HG03460 (cell line): ENCODE results near the gene GOLGA1.

Experiments used
- ATAC-seq: cut with Tn5 transposase; IDR thresholded peaks from one replicate; pipeline ENCODE4 v1.9.1; 2021; ENCODE audit not compliant: unreplicated experiment

Gene GOLGA1

DNA sequence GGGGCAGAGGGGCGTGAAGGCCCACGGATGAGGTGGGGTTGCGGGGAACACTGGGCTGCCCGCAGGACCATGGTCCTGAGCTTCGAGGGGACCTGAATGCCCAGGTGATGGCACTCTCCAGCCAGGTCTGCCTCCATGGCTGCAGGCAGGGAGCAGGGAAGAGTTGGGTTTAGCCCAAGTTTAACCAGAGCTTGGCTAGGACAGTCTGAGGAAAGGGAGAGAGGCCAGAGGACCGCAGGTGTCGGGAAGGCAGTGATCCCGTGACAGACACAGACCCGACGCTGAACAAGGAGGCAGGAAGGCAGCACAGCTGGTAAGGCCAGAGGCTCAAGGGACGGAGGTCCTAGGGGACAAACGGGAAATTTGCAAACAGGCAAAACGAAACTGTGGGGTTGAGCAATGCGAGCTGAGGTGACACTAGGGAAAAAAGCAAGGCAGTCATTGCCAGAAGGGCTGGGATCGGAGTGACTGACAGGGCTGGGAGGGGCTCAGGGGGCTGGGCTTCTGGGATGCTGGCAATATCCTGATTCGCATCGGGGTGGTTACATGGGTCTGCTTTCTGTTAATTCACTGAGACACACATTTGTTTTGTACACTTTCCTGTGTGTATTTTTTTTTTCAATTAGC is 53.9 kb downstream of the GOLGA1 start:
- ATAC-seq: no peak

DNA sequence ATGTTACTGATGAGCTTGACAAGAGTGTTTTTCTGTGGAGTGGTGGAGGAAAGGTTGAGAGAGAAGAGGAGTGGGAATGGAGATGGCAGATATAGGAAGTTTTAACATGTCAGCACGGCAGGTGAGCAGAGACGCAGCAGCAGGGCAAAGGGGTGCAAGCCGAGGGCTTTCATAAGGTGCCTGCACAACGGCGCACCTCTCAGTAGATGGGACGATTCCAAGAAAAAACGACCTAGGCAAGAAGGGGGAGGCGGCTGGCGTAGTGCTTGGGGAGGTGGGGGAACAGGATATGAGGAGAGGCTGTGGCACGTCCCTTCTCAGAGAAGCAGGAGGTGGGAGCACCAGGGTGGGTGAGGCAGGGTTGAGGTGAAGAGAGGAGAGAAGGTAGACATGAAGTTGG is 54.4 kb downstream of the GOLGA1 start:
- ATAC-seq: no peak

DNA sequence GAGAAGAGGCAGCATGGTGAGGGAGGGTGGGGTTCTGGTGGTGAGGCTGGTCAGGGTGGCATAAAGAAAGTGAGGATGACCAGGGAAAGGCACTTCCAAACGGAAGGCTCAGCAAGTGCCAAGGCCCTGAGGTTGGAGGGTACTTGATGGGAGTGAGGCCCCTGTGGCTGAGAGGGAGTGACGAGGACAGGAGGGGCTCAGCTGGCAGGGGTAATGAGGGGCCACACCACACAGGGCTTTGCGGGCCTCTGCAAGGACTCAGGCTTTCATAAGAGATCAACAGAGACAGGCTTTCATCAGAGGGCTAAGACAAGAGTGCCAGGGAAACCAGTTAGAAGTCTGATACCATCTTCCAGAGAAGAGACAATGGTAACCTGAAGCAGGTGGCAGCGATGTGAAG is 55.3 kb downstream of the GOLGA1 start:
- ATAC-seq: no peak

DNA sequence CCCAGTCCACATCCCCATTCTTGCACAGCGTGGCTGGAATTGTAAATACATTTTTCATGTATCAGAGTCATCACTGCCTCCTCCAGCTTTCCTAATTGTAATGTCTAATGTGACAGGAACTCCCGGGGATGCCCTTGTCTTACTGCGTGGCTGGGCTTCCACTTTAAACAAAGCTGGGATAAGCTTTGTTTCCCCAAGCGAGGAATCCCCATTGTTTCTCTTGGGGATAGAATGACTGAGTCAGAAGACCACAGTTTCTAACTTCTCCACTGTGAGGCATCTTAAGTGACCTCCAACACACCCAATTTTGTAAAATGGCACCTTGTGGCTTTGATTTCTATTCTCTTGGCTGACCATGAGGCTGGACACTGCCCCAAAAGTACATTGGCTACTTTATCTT is 56.5 kb downstream of the GOLGA1 start:
- ATAC-seq: no peak

DNA sequence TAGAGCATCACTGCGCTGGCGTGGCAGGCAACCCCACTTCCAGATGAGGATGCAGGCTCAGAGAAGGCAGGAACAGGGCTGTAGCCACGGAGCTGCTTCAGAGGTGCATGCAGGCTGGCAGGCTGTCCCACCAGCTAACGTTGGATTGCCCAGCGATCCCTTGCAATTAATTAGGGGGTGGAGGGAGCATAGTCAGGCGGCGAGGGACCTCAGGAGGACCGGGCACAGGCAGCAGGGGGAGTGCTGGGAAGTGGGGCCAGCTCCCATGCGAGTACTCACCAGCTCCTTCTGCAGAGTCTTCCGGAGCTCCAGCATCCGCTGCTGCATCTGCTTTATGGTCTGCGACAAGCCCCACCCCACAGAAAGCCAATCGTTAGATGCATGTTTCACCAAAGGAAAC is 58.7 kb downstream of the GOLGA1 start:
- ATAC-seq: no peak

DNA sequence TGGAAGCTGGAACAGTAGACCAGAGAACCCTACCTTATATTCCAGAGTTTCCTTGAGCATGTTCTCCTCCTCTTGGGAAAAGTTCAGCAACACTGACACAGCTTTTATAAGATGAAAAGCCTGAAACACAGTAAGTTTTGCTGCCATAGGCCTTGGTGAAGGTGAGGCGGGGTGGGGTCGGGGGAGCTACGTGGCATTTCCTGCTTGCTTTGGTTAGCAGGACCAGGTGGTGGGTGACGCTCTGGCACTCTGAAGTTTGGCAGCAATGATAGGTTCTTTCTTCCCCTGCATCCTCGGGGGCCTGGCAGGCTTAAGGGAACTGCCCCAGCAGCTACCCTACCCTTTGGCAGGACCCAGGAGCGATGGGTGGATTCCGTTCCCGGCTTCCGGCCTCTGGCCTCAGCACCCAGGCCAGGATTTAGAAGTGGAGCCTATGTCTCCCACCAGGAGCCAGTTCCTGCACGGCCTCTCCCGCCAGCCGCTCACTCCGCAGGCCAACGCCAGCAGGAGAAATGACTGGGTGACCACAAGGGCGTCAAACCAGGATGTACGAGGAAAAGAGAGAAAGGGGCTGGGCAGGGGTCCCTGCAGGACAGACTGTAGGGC is 59.6 kb downstream of the GOLGA1 start:
- no peak for ATAC-seq

DNA sequence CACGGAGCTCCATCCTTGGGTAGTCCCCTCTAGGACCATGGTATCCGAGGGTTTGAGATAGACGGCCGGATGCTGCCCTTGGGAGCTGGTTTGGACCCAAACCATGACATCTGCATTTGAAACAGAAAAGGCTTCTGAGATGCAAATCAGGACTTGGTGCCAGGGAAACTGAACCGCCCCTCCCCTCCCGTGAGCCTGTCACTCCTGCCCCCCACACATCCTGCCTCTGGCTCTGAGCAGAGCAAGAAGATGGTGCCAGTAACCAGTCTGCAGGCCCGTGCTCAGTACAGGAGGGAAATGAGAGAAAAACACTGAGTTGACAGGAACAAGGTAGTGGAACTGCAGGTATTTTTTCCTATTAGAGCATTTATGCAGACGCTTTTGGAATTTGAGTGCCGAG is 60.4 kb downstream of the GOLGA1 start:
- no peak for ATAC-seq

DNA sequence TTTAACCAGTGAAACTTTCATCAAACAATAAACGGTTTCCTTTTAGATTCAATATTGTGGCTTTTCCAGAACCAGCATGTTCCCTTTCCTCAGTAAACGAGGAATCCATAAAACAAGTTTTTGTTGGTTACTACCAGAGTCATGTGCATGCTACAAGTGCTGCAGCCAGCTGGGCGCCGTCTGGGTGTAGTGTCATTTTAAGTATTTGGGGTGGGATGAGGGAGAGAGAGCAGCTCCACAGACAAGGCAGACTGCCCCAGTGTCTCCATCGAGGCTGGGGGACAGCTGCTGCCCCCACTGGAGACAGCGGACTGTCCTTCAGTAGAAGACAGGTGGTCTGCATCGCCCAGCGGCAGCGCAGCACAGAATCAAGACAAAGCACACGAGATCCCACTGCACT is 61.7 kb downstream of the GOLGA1 start:
- ATAC-seq: no peak

DNA sequence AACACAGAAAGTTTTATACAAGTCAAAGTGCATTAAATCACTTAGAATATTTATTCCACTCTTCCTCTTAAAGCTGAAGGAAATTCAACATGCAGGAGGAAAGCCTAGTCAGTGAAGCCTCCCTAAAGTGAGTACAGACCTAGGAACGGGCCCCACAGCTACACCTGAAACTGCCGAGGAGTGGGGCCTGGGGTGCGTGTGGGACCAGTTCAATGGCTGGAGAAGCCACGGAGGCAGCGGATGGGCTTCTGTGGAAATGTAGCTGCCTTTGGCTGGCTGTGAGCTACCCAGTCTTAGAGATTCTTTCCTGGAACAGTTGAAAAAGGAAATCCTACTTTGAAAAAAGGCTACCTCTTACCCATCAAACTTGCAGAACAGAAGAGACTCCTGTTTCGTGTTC is 62.4 kb downstream of the GOLGA1 start:
- ATAC-seq: no peak

DNA sequence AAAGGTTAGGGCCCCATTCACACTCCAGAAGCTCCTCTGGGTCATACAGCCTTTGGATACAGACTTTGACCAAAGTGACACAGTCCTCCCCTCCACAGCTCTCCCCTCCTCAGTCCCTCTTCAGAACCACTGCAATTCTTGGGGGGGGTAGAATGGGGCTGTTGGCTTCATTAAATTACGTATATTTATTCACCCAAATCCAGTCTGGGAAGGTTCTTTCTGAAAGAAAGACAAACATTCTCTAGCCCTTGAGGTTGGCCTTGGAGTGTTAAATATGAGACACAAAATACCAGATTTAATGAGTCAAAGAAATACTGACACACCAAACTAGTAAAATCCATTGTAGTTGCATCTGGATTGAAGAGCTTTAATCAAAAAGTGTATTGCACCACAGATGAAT is 62.9 kb downstream of the GOLGA1 start:
- no peak for ATAC-seq

DNA sequence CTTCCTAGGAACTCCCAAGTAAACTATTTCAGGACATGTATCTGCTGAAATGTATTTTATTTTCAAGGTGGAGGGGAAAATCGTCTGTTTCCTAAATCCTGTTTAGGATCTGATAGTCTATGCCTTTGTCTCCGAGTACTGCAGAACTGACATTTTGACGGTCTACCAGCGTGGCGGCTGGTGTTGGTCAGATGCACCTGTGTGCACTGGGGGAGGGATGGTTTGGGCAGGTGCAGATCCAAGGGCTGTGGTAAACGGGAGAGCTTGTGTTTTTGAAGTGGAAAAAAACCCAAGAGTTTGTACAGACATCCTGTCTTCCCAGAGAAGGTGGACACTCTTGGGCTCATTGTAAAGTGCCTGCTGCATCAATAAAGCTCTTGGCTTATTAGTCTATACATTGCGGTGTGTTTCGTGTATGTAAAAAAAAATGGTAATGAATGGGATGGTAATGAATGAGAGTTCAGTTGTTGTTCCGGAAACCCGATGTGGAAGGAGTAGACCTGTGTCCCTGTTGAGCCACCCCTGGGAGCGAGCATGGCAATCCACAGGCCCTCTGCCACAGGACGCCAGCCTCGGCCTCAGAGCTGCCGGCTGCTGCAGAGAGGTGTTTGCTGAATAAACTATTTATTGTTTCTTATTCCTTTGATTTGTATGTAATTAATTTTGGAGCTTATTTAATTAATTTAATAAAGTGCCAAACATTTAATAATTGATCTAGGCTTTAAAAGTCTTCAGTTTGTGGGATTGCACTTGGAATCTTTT is 63.7 kb downstream of the GOLGA1 start:
- ATAC-seq: no peak

DNA sequence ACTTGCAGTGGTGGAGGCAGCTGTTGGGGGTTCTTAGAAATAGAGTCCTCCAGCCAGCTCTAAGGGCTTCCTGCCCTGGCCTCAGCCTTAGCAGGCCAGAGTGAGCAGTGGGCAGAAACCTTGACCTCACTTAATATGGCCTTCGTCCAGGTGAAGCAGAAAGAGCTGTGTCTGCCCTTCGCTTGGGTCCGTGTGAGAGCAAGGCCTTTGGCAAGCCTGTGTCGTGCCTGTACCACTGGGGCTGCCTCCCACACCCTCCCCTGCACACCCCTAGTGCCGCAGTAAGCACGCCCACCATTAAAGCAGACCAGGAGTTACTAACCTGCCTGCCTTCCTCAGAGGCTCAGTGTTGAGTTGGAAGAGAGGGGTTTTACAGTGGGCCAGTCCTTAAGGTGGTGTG is 65.4 kb downstream of the GOLGA1 start:
- ATAC-seq: no peak

DNA sequence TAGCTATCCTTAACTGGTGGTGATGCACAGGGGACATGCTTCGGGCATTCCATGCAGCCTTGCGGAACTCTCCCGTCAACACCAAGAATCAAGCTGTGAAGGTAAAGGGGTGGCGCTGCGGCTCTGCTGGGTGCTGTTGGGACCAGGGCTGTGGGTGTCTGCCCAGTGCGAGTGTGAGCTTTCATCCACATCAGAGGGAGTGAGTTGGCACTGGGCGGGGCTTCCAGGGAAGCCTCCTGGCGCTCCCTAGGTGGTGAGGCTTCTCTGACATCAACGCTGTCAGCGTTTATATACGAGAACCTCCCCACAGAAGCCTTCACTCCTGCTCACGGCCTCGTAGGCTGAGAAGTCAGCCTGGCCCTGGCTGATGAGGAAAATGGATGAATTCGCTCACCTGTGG is 67.2 kb downstream of the GOLGA1 start:
- ATAC-seq: no peak

DNA sequence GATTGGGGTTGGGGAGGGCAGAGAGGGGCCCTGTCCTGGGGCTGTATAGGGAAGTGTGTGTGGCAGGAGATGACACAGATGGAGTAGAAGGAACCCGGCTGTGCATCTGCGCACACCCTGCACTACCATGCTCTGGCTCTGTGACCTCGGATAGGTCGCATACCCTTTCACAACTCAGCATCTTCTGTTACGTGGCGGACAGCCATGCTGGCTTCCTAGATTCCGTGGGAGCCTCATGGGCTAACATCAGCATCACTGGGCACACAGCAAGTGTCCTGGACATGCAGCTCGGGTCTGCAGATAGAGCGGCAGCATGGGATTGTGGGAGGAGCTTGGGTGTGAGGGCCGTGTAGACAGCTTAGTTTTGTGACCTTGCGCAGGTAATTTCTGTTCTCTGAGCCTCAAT is 69.7 kb downstream of the GOLGA1 start:
- no peak for ATAC-seq

DNA sequence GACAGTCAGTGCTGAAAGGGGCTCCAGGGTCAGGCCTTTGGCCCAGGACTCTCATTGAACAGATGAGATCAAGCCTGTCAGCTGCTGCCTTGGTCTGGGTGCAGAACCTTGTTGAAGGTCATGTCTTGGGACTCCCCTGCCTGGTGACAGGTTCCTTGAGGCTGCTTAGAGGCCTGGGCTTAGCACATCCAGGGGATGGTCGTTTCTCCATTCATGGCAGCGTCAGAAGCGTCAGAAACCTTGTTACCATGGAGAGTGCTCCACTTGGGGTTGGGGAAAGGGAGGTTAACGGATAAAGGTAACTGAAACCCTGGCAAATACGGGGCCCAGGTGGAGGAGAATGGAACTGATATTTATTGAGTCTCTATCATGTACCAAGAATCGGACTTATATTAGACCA is 70.2 kb downstream of the GOLGA1 start:
- ATAC-seq: no peak

DNA sequence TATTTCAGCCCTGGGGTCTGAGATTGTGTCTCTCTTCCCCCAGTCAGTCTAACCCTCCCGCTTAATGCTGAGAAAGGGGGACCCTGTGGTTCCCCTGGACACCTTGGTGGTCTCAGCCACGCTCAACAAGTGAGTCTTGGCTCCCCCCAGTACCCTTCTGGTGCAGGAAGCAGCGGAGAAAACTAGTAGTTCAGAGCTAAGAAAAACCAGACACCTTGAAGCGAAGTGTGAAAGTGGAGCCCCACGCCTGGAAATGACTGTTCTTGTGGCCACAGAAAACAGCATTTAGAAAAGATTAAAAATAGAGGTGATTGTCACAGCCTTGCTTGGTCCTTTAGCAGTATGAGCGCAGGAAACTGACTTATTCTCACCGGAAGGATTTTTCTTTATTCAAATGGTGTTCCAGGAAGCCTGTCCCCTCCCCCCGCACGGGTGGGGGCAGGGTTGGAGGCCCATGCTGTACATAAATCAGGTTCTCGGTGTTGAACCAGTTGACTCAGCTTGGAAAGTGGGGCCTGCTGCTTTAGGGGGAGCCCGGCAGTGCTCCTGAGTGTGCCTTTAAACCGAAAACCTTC is 70.8 kb downstream of the GOLGA1 start:
- peak; percentile 44 for ATAC-seq

DNA sequence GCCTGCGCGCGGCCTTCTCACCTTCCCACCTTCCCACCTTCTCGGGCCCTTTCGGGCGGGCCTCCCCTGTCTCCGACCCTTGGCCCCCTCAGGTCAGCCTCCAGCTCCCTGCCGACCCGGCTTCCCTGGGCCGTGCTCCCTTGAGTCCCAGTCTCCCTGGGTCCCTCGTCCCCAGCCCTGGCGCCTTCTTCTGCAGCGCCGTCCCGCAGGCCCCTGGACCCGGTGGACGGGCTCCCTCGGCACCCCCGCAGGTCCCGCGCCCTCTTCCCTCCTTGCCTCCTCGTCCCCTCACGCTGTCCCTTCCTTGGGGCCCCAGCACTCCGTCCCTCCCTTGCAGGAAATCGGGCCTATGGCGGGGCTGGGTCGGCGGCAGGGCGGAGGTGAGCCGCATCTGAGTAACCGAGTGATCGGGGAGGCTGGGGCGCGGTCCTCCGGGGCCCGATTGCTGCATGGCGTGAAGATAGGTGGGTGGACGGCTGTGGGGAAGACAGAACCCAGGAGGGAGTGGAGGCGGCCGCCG is 71.4 kb downstream of the GOLGA1 start:
- peak; percentile 6 for ATAC-seq

DNA sequence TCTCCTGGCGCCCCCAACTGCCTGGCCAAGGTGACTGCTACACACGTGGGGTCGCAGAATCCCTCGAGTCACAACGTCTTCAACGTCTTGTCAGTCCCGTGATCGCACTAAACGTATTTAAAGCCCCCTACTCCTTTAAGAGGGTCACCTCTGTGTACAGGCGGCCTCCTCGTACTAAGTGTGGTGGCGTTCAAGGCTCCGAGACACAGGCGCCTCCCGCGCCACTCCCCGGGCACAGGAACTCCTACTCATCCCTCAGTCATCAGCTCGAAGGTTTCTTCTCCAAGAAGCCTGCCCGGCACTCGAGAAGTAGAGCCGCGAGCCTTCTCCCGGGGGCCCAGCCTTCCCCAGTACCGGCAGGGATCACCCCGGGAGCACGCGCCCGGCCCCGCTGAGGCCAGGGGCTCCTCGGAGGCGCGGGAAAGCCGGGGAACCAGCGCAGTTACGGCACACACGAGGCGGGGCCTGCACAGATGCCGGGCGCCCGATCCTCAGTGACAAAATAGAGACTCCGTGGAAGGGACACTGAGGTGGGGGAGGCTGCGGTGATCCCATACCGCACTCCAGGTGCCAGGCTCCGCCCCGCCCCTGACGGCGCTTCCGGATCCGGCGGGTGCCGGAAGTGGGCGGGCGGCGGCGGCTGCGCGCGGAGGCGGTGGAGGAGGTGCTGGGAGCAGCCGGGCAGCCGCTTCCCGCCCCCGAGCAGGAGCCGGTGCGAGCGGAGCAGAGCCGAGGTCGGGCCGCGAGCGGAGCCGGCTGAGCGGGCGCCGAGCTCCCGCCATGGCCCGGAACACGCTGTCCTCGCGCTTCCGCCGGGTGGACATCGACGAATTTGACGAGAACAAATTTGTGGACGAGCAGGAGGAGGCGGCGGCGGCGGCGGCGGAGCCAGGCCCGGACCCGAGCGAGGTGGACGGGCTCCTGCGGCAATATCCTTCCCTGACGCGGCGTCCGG is 72.1 kb downstream of the GOLGA1 start:
- ATAC-seq: peak; percentile 58

DNA sequence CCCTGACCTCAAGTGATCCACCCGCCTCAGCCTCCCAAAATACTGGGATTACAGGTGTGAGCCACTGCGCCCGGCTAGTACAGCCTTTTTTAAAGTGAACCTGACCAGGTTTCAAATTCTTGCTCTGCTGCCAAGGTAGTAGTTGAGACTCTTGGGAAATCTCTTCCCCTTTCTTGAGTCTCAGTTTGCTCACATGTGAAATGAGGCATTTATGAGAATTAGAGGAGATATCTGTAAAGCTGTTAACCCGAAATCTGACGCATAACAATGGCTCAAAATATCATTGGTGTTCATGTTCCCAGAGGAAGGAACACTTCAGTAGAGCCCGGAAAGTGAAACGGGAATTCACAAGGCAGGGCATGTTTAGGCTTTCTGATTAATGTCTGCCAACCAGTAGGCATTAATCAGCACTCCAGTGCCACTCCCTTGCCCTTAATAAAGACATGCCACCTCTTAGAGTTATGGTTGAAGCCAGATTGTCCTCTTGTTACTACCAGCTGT is 77.5 kb downstream of the GOLGA1 start:
- no peak for ATAC-seq

DNA sequence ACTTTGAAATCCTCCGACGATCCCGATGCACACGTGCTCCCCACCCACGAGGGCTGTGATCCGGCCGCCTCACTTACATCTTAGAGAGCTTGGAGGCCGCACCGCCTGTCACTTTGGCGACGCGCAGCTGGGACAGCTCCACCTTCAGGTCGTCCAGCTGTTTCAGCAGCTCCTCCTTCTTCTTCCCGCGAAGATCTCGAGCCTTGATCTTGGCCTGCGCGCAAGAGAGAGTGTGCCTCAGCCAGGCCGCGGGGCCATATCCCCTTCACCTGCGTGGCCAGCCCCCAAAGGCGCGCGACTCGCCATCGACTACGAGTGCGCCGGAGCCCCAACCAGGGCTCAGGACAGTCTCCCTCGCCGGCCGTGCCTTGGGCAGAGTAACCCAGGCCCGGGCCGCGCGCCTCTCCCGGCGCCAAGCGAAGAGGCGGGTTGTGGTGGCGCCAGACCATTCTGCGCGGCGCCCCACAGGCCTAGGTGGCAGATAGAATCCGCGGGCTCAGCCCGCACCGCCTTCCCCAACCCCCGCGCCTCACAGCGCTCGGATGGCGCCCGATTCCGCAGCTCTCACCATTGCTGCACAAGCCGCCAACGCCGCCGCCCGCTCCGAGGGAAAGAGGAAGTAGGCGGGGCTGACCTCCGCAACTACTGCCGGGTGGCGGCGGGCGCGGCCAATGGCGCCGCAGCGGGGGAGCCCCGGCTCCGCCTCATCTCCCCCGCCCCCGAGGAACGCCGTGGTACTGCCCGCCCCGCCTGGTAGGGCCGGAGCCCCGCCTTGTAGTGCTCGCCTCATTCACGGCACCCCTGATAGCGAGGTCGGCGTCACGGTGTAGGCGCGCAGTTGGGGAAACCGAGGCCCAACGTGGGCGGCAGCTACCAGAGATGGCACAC is 79.3 kb downstream of the GOLGA1 start, which contains the start of the genes ARPC5L and RPL35:
Gene ARPC5L (plus strand): TSS at position 789 of the 888 bp plus-strand sequence. CDS start 7,161 bp downstream, outside the sequence.
Gene RPL35 (minus strand): TSS at position 616 of the 888 bp plus-strand sequence. CDS start 45 bp downstream, at position 571.
- ATAC-seq: peak; percentile 85
